Calu3 (cell line): Measurements from ENCODE around the gene KIF12. TPM values are rescaled to one million over a fixed set of nuclear protein-coding genes. Genes with fewer than 3 reads are reported as not detected.
"Not testable (repeated sequence)": the region's sequence is repeated elsewhere in the genome, so short reads cannot be mapped to it uniquely, and the experiment has no call there.

Experiments
- BruUV-seq: library from RNA; stranded (reverse); fragments of 400-500 nt; replicated peaks from 2 replicates; lab custom pipeline; 2021; lab: Mats Ljungman, UMichigan
- CTCF ChIA-PET: fragments of 300-600 bp; sonication (Branson Sonifier 250); formaldehyde crosslinking; loops from one replicate; lab custom pipeline; 2022; ENCODE audit warnings: antibody characterized with exemption; lab: Charles Lee
- DNase-seq: peaks from one replicate; pipeline ENCODE4 v3.0.0; 2022
- H3K27ac Mint-ChIP-seq: one replicate; pipeline ENCODE4 v1.8.0; 2022; ENCODE audit warnings: mixed read lengths; ENCODE audit not compliant: unreplicated experiment
- H3K27me3 Mint-ChIP-seq: one replicate; pipeline ENCODE4 v1.8.0; 2022; ENCODE audit warnings: mixed read lengths; ENCODE audit not compliant: unreplicated experiment
- H3K36me3 Mint-ChIP-seq: one replicate; pipeline ENCODE4 v1.8.0; 2022; ENCODE audit warnings: mild to moderate bottlenecking, moderate library complexity, mixed read lengths; ENCODE audit not compliant: insufficient read depth, unreplicated experiment
- H3K4me1 Mint-ChIP-seq: one replicate; pipeline ENCODE4 v1.8.0; 2022; ENCODE audit warnings: mild to moderate bottlenecking, low read depth, mixed read lengths; ENCODE audit not compliant: unreplicated experiment
- H3K4me3 Mint-ChIP-seq: one replicate; pipeline ENCODE4 v1.8.0; 2022; ENCODE audit warnings: mild to moderate bottlenecking, low read depth, moderate library complexity, mixed read lengths; ENCODE audit not compliant: unreplicated experiment
- H3K9me3 Mint-ChIP-seq: one replicate; pipeline ENCODE4 v1.8.0; 2022; ENCODE audit warnings: low read depth, mixed read lengths; ENCODE audit not compliant: unreplicated experiment
- CTCF ChIP-seq: fragments of 200-600 bp; IDR thresholded peaks from one replicate; pipeline ENCODE4 v1.8.0; 2022; ENCODE audit warnings: antibody characterized with exemption; ENCODE audit not compliant: unreplicated experiment
- intact Hi-C: fragments of 100-400 bp; cut with micrococcal nuclease; formaldehyde crosslinking; loops from one replicate; pipeline ENCODE4 v1.10.0; 2022; ENCODE audit not compliant: unreplicated experiment
- total RNA-seq: library from RNA; stranded (reverse); gene quantifications from 2 replicates; pipeline ENCODE4 v1.2.3, GENCODE V29; 2022

KIF12 gene
- total RNA-seq, 1 experiment from 2014 or later, result 52.3 TPM

- Mint-ChIP-seq H3K4me1 (peaks cover 32% of the 10 kb centered on the region), H3K4me3 (no peak overlapping the region), H3K27ac (no peak overlapping the region), H3K9me3 (no peaks in the 10 kb centered on the region), H3K27me3 (no peaks in the 10 kb centered on the region), H3K36me3 (peaks cover 30% of the 10 kb centered on the region)
- CTCF ChIA-PET, result interaction anchor here (0.6 to 0.9 kb wide), 2 partner anchors 206 to 1321 kb away, joined by 3 to 4 read pairs; no protein-coding TSS in a partner anchor
- intact Hi-C loops, result no loop called here
- no peak for TF ChIP-seq CTCF
- BruUV-seq, result no TSS peak
- no peak for DNase-seq
These were observed 14.6 kb downstream of the KIF12 start for GRCh38 chr9:114084282-114085073.

- Mint-ChIP-seq H3K27ac (no peak overlapping the region), H3K36me3 (peaks cover 27% of the 10 kb centered on the region), H3K9me3 (no peaks in the 10 kb centered on the region), H3K27me3 (no peaks in the 10 kb centered on the region), H3K4me3 (no peak overlapping the region), H3K4me1 (peaks cover 32% of the 10 kb centered on the region)
- BruUV-seq, result no TSS peak
- intact Hi-C loops, result loop anchor here (2.0 kb wide), 2 partner anchors 71 to 207 kb away; partner anchors contain the start of gene COL27A1
- TF ChIP-seq CTCF, result no peak
- DNase-seq, result no peak
- CTCF ChIA-PET, result interaction anchor here (0.6 to 2.8 kb wide), 4 partner anchors 10 to 1320 kb away, joined by 3 to 19 read pairs (median 8); no protein-coding TSS in a partner anchor
These were observed 15.4 kb downstream of the KIF12 start for GRCh38 chr9:114083666-114084065.

DNA sequence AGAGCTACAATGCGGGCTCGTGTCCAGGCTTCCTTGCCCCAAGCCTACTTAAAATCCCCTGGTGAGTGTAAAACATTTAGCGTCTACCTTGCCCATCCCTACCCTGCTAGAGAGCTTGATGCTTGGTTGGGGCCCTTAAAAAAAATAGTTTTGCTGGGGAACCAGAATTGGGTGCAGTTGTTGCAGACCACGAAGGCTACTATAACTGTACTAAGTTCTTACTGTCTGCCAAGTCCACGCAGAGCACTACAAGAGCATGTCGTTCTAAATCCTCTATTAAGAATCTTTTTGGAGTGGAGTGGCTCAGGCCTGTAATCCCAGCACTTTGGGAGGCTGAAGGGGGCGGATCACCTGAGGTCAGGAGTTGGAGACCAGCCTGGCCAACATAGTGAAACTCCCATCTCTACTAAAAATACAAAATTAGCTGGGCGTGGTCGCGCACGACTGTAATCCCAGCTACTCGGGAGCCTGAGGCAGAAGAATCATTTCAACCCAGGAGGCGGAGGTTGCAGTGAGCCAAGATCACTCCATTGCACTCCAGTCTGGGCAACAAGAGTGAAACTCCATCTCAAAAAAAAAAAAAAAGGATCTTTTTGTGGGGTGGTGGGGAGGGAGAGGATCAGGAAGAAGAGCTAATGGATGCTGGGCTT lies 16.2 kb downstream of the KIF12 start:
- peaks cover 34% of the 10 kb centered on the region for H3K4me1 Mint-ChIP-seq
- intact Hi-C loops, result loop anchor here (2.0 kb wide), 2 partner anchors 72 to 208 kb away; partner anchors contain the start of gene COL27A1
- H3K27me3 Mint-ChIP-seq, H3K4me3 Mint-ChIP-seq, BruUV-seq, DNase-seq, H3K9me3 Mint-ChIP-seq: not testable (repeated sequence)
- CTCF ChIA-PET, result interaction anchor here (0.6 to 2.8 kb wide), 14 partner anchors 11 to 345 kb away, joined by 3 to 24 read pairs (median 5); partner anchors contain the start of genes COL27A1 and KIF12
- H3K36me3 Mint-ChIP-seq, result peaks cover 27% of the 10 kb centered on the region
- peak overlapping the region; percentile 44 for H3K27ac Mint-ChIP-seq

- peaks cover 41% of the 10 kb centered on the region for H3K4me1 Mint-ChIP-seq
- H3K27me3 Mint-ChIP-seq, result no peaks in the 10 kb centered on the region
- H3K9me3 Mint-ChIP-seq, result no peaks in the 10 kb centered on the region
- intact Hi-C loops, result loop anchor here (2.0 kb wide), 2 partner anchors 73 to 209 kb away; partner anchors contain the start of gene COL27A1
- peak overlapping the region; percentile 35 for H3K4me3 Mint-ChIP-seq
- peak; percentile 88 for DNase-seq
- H3K36me3 Mint-ChIP-seq, result peaks cover 27% of the 10 kb centered on the region
- CTCF ChIA-PET, result interaction anchor here (0.6 to 2.8 kb wide), 14 partner anchors 12 to 345 kb away, joined by 3 to 24 read pairs (median 5); partner anchors contain the start of genes COL27A1 and KIF12
- no TSS peak for BruUV-seq
- H3K27ac Mint-ChIP-seq, result peak overlapping the region; percentile 86
- TF ChIP-seq CTCF, result peak; percentile 79
These were observed 16.9 kb downstream of the KIF12 start for GRCh38 chr9:114082017-114082762.
